GM18907 (cell line): Measurements from ENCODE around the gene UBE2O.
A peak's percentile ranks its signal among the peaks of the same experiment; 100 is the strongest.

Experiments
- ATAC-seq: cut with Tn5 transposase; IDR thresholded peaks from one replicate; pipeline ENCODE4 v1.9.1; 2021; ENCODE audit warnings: mild to moderate bottlenecking, moderate library complexity; ENCODE audit not compliant: unreplicated experiment

UBE2O gene

GRCh38 chr17:76487451-76488192, 34.7 kb upstream of the UBE2O start:
- ATAC-seq = no peak

- ATAC-seq = no peak
Observed at GRCh38 chr17:76485569-76485968, 32.6 kb upstream of the UBE2O start.

DNA sequence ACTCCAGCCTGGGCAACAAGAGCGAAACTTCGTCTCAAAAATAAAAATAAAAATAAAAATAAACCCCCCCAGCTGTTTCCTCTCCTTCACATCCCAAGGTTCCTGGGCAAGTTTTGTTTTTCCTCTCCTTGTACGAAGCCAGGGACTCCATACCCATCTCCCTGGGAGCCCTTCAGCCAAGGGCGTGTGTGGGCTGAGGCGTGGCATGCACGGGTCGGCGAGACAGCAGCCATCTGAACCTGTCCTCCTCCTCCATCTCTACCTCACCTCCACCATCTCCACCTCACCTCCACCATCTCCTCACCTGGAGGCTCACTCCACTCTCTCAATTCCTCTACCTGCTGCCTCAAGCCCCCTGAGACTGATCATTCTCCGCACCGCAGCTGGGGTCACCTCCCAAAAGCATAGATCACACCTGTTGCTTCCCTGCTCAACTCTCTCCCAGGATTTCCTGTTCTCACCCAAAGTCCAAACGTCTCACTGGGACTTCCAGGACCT, 31.3 kb upstream of the UBE2O start:
- ATAC-seq = no peak

- ATAC-seq = peak; percentile 61
Observed at GRCh38 chr17:76481071-76481655, 28.2 kb upstream of the UBE2O start.

DNA sequence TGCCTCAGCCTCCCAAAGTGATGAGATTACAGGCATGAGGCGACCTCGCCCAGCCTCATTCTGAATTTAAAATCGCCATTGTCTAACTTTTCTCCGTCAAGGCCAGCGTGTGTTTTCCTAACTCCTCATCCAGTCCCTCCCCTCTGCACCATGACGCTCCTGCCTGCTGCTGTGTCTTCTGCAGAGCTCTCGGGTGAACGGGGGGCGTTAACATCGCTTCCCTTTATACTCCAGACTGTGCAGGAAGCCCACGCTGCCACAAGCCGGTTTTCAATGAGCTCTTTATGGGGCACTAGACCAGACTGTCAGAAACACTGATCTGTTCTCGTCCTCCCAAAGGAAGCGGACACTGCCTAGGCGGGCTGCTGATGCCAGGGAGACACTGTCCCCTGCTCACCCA, 27.7 kb upstream of the UBE2O start:
- ATAC-seq = peak; percentile 3

DNA sequence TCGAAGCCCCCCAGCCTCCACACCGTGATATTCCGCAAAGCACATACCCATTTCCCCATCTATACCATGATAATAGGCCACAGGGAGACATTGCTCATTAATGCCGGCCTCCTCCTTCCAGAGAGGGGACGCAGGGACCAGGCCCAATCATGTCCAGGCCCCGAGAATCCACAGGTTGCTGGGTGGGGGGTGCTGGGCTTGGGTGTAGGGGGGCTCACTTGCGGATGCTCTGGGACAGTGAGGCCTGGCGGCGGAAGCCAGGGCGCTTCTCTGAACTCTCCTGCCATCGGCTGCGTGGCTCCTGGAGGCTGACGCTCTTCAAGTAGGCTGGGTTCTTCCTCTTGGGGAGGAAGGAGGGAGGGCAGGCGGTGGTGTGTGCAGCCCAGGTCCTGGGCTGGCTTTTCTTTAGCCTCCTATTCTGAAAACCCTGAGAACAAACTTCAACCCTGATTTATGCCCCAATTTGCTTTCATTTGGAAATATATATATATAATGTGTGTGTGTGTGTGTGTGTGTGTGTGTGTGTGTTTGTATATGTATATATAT, 26.6 kb upstream of the UBE2O start:
- ATAC-seq = no peak

DNA sequence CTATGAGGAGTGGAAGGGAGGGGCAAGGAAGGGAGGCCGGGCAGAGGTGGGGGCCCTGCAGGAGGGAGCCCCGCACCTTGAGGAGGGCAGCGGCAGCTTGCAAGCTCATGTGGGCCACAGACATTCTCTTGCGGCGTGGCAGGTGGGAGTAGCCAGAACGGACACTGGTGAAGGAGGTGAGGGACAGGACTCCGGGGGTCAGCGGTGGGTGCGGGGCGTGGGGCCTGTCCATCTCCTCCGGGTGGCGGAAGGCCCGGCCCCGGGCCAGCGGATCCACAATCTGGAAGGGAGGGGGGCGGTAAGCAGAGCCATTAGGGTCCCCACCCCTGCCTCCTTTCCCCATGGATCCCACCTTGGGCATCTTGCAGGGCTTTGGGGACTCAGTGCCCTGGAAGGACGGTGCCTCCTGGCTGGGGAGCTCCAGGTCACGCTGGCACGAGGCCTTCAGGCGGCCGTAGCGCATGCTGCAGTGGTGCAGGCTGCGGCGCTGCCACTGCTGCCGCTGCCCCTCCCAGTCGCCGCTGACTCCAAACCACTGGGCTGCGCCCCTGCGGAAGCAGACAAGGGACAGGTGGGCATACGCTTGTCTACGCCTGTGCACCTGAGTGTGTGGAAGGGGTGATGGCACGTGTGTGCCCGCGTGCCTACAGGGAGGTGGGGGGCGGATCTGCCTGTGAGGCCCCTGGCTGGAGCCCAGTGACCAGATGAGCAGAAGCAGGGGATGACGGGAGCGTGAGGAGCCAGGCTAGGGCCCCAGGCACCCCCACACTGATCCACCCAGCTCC, 26.0 kb upstream of the UBE2O start:
- no peak for ATAC-seq

GRCh38 chr17:76478097-76478496, 25.1 kb upstream of the UBE2O start:
- no peak for ATAC-seq

GRCh38 chr17:76477576-76477975, 24.6 kb upstream of the UBE2O start:
- no peak for ATAC-seq

GRCh38 chr17:76476736-76477135, 23.8 kb upstream of the UBE2O start:
- no peak for ATAC-seq

GRCh38 chr17:76475302-76475701, 22.4 kb upstream of the UBE2O start:
- no peak for ATAC-seq

- no peak for ATAC-seq
Observed at GRCh38 chr17:76474894-76475293, 21.9 kb upstream of the UBE2O start.

GRCh38 chr17:76474238-76474637, 21.3 kb upstream of the UBE2O start:
- ATAC-seq = no peak

- ATAC-seq = no peak
Observed at GRCh38 chr17:76473541-76473985, 20.6 kb upstream of the UBE2O start.

GRCh38 chr17:76472726-76473125, 19.8 kb upstream of the UBE2O start:
- no peak for ATAC-seq

GRCh38 chr17:76472258-76472645, 19.3 kb upstream of the UBE2O start:
- ATAC-seq = no peak

DNA sequence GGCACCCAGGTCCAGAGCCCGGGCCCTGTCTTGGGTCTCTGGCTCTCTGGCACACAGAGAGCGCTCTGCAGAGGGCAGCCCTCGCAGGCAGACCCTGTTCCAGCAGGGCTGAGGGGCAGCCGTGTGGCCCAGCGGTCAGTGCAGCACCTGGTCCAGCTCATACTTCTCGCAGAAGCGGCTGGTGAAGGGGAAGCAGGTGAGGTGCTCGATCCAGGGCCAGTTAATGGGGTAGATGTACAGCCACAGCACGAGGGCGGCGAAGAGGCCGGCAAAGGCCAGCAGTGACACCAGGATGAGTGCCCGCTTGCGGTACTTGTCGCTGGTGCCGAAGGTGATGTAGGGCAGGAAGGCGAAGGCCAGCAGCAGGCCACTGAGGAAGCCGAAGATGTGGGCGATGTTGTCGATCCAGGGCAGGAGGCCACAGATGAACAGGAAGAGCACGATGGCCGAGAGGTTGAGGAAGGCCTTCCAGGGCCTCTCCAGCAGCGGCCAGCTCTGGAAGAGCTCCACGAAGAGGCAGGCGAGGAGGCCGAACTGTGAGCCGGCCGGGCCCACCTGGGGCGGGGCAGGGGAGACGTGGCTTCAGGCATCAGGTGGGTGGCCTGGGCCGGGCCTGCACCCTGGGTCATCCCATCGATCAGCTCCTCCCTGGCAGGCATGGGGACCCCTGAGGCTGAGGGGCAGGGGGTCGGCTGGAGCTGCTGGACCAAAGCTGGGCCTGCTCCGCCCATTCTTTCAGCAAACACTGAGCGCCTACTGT, 18.7 kb upstream of the UBE2O start:
- ATAC-seq = no peak

GRCh38 chr17:76469991-76470739, 17.2 kb upstream of the UBE2O start:
- ATAC-seq = no peak

GRCh38 chr17:76469076-76469990, 16.4 kb upstream of the UBE2O start:
- no peak for ATAC-seq
